ENCODE results near the gene TSEN2.

DNA sequence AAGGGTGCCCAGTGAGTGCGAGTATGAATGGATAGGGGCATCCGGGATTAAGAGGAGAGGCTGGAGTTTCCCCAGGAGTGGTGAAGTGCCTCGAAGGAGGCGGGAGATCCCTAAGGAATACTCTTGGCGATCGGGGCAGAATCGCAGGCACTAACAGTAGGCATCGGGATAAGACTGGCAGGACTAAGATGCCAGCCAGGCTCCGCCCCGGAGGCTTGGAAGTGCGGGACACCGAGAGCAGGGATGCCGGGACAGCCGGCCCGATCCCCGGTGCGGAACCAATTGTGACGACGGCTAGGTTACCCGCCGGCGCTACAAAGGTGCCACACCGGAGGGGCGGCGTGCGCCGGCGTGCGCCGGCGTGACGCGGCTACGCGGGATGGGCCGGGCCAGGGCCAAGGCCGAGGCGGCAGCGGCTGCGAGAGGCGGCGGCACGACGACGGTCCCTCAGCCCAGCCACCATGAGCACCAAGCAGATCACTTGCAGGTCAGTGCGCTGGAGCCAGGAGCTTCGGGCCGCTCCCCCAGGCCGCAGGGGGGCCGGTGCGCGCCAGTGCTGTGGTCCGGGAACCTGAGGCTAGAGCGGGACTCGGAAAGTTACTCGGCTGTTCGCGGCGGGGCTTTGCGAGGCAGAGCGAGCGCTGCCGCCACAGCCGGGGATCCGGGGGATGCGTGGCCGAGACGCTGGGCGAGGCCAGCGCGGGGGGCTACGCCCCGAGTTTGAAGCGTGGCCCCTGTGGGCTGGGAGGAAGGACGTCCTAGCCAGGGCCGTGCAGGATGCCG lies 72.6 kb downstream of the TSEN2 start, which contains the start of gene MKRN2:
- TF ChIP-seq EP300 (IDR thresholded peaks at IDR 0.05; ENCODE audit: borderline replicate concordance): peak; percentile 7; the same call in 1 of the 2 replicates
- peak; percentile 78; the same call in 1 of the 2 replicates for TF ChIP-seq TCF12 (IDR thresholded peaks at IDR 0.05; ENCODE audit: low read depth)
- TF ChIP-seq YY1 (IDR thresholded peaks at IDR 0.05; ENCODE audit: low read depth): peak; percentile 74
- TF ChIP-seq RAD21 (IDR thresholded peaks at IDR 0.05; ENCODE audit: low read depth): no peak
- TF ChIP-seq, protein P1, sequence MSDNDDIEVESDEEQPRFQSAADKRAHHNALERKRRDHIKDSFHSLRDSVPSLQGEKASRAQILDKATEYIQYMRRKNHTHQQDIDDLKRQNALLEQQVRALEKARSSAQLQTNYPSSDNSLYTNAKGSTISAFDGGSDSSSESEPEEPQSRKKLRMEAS (IDR thresholded peaks at IDR 0.05): peak; percentile 86
- TF ChIP-seq CREB1 (IDR thresholded peaks at IDR 0.05; ENCODE audit: low read depth): peak; percentile 58; the same call in 1 of the 2 replicates
- TF ChIP-seq, protein P2, sequence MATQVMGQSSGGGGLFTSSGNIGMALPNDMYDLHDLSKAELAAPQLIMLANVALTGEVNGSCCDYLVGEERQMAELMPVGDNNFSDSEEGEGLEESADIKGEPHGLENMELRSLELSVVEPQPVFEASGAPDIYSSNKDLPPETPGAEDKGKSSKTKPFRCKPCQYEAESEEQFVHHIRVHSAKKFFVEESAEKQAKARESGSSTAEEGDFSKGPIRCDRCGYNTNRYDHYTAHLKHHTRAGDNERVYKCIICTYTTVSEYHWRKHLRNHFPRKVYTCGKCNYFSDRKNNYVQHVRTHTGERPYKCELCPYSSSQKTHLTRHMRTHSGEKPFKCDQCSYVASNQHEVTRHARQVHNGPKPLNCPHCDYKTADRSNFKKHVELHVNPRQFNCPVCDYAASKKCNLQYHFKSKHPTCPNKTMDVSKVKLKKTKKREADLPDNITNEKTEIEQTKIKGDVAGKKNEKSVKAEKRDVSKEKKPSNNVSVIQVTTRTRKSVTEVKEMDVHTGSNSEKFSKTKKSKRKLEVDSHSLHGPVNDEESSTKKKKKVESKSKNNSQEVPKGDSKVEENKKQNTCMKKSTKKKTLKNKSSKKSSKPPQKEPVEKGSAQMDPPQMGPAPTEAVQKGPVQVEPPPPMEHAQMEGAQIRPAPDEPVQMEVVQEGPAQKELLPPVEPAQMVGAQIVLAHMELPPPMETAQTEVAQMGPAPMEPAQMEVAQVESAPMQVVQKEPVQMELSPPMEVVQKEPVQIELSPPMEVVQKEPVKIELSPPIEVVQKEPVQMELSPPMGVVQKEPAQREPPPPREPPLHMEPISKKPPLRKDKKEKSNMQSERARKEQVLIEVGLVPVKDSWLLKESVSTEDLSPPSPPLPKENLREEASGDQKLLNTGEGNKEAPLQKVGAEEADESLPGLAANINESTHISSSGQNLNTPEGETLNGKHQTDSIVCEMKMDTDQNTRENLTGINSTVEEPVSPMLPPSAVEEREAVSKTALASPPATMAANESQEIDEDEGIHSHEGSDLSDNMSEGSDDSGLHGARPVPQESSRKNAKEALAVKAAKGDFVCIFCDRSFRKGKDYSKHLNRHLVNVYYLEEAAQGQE (IDR thresholded peaks at IDR 0.05; ENCODE audit: low read depth): peak; percentile 3; the same call in 1 of the 2 replicates

Measured in Ishikawa (cell line).